Measurements from ENCODE around the gene UQCRHL.
"Not testable (repeated sequence)": the region's sequence is repeated elsewhere in the genome, so short reads cannot be mapped to it uniquely, and the experiment has no call there.

UQCRHL gene

DNA sequence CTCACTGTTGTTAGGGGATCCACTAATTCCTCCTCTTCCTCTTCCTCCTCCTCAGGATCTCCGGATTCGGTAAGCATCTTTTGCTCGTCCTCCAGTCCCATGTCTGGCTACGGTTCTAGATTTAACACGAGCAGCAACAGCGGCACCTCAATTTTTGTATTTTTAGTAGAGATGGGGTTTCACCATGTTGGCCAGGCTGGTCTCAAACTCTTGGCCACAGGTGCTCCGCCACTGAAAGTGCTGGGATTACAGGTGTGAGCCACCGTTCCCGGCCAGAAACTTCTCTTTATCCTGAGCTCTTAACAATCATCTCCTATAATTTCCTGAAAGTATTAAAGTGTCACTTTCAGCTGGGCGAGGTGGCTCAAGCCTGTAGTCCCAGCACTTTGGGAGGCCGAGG is at the start of gene UQCRHL:
UQCRHL (minus strand) TSS at position 101 of the 400 bp plus-strand sequence; CDS start at position 101, 0 bp downstream.
- not testable (repeated sequence) for DNase-seq (ENCODE audit: low read depth, low spot score)

DNA sequence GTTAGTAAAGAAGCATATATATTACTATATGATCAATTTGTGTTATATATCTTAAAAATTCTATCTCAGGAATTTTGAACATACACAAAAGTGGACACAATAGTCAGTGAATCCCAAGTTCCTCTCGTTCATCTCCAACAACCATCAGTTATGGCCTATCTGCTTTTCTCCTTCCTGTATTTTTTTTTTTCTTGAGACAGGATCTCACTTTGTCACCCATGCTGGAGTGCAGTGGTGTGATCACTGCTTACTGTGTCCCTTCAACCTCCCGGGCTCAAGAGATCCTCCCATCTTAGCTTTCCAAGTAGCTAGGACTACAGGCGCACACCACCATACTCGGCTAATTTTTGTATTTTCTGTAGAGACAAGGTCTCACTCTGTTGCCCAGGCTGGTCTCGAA is 49.4 kb upstream of the UQCRHL start:
- DNase-seq (ENCODE audit: low read depth, low spot score): no peak

DNA sequence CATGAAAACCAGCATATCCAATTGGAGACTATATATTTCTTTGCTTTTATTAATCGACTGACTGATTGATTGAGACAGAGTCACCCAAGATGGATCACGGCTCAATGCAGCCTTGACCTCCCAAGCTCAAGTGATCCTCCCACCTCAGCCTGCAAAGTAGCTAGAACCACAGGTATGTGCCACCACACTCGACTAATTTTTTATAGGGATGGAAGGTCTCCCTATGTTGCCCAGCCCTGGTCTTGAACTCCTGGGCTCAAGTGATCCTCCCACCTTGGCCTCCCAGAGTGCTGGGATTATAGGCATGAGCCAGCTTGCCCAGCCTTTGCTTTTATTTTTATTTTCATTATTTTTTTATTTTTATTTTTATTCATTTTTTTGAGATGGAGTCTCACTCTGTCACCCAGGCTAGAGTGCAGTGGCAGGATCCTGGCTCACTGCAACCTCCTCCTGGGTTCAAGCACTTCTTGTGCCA is 45.4 kb upstream of the UQCRHL start:
- no peak for DNase-seq (ENCODE audit: low read depth, low spot score)

DNA sequence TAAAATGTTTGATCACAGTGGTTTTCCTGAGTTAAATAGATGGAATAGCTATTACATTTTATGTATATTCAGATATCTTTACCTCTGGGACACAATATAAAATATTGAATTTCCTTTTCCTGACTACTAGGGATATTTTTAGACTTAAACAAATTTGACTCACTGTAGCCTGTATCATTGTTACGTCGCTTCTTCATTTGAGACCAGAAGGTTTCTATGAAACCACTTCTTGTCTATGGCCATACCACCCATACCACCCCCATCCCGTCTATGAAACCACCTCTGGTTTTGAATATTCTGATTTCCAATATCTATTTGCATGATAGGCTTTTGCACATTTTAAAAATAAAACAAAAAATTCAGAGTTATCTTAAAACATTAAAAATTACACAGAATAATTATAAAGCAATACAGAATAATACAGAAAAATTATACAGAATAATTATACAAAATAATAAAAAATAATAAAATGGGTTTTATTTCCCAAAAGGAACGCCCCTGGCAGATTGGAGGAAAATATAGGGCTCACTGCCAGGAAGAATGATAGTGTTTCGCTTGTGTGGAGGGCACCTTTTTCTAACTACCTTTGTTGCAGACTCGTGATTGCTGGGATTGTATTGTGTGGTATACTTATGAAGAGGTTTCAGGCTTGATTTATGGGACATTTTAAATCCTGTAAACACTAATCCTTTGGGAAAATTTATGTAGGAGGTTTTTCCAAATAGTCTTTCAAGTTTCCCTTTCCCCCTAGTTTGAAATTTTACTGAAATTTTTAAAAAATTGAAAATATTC is 44.8 kb upstream of the UQCRHL start:
- DNase-seq (ENCODE audit: low read depth, low spot score): no peak

DNA sequence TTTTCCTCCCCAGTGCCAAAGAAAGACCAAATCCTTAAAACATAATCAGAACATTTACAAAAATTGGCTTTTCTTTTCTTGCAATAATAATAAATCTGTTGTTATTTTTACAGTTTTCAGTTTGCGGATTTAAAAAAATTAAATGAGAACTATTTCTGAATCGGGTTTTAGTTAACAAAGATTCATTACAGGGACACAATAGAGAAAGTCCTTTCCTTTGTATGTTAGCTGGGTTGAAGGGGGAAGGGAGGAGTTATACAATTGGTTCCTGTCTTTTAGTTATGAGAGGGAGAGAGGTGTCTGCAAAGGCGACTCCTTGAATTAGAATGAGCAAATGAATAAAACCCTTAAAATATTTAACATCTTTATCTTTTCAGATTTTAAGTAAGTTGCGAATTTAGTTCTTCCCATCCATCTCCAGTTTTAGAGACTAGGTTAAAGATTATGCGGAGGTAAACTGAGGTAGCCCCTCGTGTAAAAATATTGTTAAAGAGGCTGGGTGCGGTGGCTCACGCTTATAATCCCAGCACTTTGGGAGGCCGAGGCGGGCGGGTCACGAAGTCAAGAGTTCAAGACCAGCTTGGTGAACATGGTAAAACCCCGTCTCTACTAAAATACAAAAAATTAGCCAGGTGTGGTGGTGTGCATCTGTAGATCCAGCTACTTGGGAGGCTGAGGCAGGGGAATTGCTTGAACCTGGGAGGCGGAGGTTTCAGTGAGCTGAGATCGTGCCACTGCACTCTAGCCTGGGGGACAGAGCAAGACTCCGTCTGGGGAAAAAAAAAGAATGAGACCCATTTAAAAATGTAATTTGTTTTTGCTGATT is 44.0 kb upstream of the UQCRHL start:
- DNase-seq (ENCODE audit: low read depth, low spot score): no peak

DNA sequence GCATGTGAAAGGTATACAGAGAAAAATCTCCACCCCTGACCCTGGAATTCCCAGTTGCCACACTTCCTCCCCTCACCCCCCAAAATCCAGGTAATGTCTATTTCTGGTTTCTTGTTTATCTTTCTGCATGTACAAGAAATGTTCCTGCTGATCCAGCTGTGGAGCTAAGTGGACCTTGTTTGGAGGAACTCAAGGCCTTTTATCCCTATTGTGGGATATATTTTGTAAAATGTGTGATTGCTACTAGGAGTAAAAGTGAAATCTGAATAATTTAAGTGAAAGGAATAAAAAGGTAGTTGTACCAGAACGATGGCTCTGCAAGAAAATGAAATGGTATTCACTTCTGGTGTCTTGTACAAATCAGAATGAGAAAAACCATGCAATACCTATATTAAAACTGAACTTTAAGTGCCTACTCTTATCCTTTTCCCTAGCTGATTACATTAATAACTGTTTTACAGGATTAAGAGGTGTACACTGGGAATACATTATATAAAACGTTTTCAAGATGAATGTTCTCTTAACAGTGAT is 43.1 kb upstream of the UQCRHL start:
- no peak for DNase-seq (ENCODE audit: low read depth, low spot score)

DNA sequence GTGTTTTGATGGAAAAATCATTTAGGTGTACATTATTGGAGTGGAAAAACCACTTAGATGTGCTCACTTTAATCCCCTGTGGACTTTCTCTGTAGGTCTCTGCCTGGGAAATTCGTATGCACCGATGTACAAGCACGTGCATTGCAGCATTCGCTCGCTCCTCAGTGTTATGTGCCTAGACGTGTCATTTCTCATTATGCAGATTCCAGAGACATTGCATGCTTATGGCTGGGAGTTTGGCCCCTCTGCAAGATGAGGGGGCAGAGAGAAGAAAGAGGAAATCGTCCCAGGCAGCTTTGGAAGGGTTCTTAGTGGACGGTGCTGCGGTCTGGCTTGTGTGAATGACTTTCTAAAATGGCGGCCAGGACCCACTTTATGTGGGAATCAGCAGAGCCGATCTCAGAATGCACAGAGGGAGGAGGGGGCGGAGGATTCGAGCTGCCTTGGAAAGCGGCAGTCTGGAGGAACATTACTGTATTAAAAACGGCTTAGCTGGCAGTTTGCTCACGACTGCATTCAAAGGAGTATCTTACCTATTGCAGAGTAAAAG is 42.4 kb upstream of the UQCRHL start:
- DNase-seq (ENCODE audit: low read depth, low spot score): no peak

DNA sequence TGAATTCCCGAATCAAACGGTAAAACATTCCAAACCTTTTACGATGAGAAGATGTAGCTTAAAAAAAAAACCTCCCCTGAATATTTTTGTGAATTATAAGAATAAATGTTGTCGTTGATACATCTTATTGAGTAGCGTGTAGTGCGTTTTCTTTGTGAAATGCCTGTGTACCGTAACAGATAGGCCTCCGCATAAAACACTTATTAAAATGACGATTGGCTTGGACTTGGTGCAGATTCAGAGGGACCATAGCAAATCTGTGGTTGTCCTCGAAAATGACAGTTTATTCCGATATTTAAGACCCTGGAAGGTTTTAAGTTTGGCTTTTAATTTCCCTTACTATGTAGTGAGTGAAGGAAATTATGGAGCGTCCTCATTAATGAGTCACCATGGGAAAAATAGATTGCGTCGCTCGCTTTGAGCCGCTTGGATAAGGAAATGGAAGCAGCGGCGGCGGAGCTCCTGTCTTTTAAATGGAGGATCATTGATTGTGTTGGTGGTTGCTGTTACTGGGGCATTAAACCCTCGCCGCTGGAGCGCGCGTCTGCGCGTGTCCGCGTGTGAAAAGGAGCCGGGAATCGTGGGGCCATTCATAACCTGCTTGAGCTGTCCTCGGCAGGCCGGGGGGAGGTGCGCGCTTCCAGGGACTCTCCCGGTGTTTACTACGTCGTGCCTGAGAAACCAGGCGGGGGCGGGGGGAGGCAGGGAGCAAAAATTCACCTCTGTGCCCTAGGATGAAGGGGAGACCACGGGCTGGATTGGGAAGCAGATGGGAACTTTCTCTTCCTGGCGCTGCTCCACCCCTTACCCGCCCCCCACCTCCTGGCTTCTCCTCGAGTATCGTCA is 41.7 kb upstream of the UQCRHL start:
- no peak for DNase-seq (ENCODE audit: low read depth, low spot score)

DNA sequence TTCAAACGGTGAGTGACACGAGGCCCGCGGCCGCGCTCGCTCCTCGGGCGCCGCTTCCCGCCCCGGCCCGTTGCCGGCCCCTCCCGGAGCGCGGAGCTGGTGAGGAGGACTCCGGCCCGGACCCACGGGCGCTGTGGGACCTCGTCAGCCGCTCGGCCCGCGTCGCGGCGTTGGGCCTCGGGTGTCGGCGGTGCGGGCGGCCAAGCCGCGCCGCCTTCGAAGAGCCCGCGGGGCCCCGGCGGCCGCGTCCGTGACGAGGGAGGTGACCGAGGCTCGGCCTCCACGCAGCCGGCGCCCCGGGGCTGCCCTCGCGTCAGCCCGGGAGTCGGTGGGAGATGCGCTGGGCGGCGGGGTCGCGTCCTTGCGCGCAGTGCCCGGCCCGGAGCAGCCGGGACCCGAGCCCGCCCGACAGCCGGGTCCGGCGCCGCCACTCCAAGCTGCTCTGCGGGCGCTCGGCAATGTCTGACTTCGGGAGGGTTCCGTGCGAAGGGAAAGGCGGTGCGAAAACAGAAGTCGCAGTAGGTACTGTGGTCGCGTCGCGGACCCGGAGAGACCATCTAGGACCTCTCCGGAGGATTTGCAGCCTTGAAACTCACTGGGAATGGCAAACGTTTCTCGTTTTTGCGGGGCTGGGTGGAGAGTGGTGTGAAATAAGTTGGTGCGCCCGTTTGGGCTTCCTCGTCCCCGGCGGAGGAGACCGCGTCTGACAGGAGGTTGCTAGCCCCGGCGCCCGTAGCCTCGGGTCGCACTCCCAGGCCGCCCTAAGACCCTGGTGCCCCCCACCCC is 40.9 kb upstream of the UQCRHL start:
- no peak for DNase-seq (ENCODE audit: low read depth, low spot score)

DNA sequence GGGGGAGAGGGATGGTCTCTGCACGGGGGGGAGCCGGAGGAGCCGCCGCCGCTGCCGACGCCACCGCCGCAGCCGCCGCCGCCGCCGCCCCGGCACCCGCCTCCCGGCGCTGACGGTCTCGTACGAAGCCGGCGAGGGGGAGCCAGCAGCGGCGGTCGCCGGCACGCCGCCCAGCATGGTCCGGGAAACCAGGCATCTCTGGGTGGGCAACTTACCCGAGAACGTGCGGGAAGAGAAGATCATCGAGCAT is 40.4 kb upstream of the UQCRHL start:
- DNase-seq (ENCODE audit: low read depth, low spot score): no peak

DNA sequence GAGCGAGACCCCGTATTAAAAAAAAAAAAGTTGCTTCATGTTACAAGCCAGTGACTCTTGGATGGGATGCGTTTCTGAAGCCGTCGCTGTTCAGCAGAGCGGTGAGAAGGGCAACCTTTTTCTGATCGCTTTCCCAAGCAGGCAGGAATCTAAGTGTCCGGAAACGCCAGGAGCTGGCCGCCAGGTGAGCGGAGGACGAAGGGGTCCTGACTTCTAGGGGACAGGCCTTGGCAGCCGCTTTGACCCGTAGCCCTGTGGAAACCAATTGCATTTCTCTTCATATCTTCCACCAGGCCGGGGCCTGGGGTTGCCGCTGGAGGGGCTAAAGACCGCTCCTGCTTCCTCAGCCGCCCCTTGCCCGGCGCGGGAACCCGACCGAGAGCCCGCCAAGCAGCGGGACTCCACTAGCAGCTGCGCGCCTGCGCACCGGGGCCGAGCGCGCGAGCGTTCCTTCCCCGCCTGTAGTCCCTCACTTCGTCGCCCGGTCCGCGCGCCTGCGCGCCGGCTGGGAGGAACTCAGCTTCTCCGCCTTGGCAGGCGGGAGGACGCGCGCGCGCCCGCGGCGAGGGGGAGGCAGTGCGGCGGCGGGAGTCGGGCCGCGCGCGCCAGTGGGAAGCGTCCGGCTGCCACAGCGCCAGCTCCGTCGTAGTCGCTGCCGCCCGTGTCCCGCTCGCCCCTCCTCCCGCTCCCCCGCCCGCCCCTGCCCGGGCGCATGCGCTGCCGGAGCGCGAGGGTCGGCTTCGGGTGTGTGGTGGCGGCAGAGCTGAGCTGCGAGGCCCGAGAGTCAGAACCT is 39.8 kb upstream of the UQCRHL start, which contains the start of gene SPEN:
SPEN (plus strand) TSS at position 608 of the 793 bp plus-strand sequence. CDS start 361 bp downstream, outside the sequence.
- DNase-seq (ENCODE audit: low read depth, low spot score): peak; percentile 94

DNA sequence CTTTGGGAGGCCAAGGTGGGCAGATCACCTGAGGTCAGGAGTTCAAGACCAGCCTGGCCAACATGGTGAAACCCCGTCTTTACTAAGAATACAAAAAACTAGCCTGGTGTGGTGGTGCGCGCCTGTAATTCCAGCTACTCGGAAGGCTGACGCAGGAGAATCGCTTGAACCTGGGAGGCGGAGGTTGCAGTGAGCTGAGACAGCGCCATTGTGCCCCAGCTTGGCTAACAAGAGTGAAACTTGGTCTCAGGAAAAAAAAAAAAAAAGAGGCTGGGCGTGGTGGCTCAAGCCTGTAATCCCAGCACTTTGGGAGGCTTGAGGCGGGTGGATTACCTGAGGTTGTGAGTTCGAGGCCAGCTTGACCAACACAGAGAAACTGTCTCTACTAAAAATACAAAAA is 38.6 kb upstream of the UQCRHL start:
- not testable (repeated sequence) for DNase-seq (ENCODE audit: low read depth, low spot score)

DNA sequence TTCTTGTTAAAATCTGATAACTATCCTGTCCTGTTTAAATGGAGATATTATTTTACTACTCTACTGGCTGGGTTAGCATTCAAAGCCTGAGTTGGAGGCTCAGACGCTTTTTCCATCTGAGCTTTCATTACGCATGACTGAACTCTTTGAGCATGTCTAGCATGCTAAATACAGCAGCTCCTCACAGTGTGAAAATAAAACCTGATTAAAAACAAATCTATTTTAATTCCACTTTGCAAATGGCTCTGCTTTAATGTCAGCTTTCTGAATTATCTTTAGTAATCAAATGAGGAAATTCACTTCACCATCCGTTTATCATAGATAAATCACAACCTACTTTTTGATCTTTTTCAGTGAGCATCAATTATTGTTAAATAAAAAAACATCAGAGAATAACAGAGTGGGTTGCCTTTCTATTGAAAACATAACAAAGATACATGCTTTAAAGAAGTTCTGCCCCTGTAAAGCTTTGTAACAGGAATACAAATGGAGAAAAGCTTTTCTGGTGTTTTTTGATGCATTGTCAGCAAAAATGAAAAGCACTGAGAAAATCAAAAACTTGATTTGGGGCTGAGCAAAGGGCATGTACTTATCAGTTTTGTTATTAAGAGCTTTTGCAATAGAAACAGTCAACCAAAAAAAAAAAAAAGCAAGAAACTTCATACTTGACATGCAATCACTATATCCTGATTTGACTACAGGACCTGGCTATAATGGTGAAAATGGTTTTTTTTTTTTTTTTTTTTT is 36.5 kb upstream of the UQCRHL start:
- DNase-seq (ENCODE audit: low read depth, low spot score): no peak

DNA sequence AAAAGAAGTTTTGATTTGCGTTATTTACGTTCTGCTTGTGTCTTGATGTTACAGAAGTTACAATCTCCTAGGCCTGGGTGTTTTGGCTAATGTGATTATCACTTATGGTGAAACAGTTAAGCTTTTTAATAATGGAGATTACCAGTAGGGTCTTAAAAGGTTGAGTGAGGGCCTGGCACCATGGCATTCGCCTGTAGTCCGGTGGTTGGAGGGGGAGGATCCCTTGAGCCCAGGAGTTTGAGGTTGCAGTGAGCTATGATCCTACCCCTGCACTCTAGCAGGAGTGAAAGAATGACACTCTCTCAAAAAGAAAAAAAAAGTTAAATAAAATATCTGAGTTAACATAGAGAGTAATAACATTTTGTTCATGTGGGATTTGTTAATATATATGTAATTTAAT is 31.3 kb upstream of the UQCRHL start:
- no peak for DNase-seq (ENCODE audit: low read depth, low spot score)

DNA sequence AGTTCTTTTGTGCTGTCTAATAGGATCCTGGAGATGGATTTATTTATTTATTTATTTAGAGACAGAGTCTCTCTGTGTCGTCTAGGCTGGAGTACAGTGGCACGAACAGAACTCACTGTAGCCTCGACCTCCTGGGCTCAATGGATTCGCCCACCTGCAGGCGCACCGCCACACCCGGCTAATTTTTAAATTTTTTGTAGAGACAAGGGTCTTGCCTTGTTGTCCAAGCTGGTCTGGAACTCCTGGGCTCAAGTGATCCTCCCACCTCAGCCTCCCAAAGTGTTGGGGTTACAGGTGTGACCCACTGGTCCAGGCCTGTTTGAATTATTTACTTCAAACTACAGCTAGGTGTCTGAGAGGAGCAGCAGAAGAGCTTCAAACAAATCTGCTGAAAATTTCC is 30.5 kb upstream of the UQCRHL start:
- DNase-seq (ENCODE audit: low read depth, low spot score): no peak

DNA sequence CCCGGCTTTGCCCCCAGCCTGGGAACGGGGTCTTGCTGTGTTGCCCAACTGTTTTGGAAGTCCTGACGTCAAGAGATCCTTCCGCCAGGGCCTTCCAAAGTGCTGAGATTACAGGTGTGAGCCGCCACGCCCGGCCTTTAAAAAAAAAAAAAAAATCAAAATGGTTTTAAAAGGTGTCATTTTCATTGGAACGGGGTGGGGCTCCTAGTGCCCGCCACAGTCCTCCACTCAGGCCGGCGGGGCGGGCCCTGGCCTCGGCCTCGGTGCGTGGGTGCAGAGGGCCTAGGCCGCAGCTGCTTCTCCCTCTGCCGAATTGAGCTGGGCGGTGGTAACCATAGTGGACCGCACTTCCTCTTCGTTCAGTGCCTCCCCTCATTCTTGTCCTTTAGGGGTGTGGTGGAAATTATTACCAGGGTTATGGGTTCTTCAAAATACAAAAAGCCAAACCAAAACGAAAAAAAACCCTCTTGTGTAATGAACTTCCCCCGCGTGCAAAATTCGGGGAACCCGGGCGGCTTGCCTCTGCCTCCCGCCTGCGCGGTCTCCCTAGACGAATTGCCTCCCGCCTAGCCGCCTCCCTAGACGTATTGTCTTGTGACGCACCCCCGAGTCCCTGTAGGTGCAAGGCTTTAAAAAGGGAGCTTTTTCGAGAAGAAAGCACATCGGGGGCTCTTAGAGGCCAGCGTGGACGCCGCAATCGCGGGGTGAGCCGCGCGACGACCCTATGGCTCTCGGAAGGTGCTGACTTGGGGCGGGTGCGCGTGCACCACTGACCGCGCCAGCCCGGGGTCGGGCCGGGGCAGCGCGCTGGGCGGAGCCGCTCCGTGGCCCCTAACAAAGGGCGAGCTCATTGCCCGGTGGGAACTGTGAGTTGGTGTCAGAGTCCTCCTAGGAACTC is 29.6 kb upstream of the UQCRHL start:
- DNase-seq (ENCODE audit: low read depth, low spot score): no peak

DNA sequence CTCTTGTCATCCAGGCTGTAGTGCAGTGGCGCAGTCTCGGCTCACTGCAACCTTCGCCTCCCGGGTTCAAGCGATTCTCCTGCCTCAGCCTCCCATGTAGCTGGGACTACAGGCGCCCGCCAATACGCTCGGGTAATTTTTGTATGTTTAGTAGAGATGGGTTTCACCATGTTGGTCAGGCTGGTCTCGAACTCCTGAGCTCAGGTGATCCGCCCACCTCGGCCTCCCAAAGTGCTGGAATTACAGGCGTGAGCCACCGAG is 29.0 kb upstream of the UQCRHL start:
- DNase-seq (ENCODE audit: low read depth, low spot score): not testable (repeated sequence)

Data from smooth muscle cell of the brain vasculature (primary cell).